IPS-18c (cell line): ENCODE measurements around the gene CETP.

Experiments used
- H3K4me3 ChIP-seq: 2 replicates; pipeline ENCODE4 v1.7.0; 2013; ENCODE audit warnings: low read depth, mild to moderate bottlenecking, low read length, moderate library complexity; ENCODE audit not compliant: insufficient read depth
- H3K9me3 ChIP-seq: one replicate; pipeline ENCODE4 v1.6.1; 2013; ENCODE audit warnings: mild to moderate bottlenecking, low read length, moderate library complexity; ENCODE audit not compliant: control insufficient read depth, insufficient read depth

The CETP gene

DNA sequence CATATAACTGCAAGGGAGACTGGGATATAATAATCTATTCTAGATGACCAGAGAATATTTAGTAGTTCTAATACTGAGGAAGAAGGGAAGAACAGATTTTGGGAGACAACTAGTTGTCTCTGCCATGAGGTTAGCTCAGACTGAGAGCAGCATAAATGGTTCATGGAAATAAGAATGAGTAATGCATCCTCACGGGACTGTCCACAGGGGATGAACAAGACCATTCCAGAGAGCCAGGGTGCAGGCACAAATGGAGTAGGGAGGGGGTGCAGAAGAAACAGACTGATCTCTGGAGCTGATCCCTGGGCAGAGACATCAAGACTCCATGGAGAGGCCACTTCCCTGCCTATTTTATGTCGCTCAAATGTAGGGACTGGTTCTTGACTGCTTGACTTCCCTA lies 58.0 kb downstream of the CETP start:
- Histone ChIP-seq H3K4me3 (no peak overlapping the region), H3K9me3 (no peaks in the 10 kb centered on the region)

DNA sequence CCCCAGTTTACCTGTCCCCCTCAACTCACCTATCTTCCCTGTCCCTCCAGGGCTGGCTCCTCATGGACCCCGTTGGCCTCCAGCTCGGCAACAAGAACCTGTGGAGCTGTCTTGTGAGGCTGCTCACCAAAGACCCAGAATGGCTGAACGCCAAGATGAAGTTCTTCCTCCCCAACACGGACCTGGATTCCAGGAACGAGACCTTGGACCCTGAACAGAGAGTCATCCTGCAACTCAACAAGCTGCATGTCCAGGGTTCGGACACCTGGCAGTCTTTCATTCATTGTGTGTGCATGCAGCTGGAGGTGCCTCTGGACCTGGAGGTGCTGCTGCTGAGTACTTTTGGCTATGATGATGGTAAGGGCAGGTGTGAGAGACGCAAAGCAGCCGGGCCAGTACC lies 58.9 kb downstream of the CETP start:
- Histone ChIP-seq H3K4me3 (no peak overlapping the region), H3K9me3 (no peaks in the 10 kb centered on the region)

DNA sequence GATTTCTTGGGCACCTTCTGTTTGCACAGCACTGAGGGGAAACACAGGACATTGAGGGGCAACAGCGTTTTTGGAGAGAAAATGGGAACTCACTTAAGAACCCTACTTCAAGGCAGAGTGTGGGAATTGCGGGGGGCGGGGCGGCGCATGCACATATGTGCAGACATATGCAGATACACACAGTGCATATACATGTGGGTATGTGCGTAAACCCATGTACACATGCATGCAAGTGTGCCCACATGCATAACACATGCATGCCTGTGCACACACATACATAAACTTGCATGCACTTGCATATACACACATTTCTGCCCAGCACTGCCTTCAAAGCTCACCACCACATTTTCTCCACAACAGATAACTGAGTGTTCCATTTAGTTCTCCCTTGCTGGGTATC lies 60.0 kb downstream of the CETP start:
- Histone ChIP-seq H3K4me3 (no peak overlapping the region), H3K9me3 (no peaks in the 10 kb centered on the region)

DNA sequence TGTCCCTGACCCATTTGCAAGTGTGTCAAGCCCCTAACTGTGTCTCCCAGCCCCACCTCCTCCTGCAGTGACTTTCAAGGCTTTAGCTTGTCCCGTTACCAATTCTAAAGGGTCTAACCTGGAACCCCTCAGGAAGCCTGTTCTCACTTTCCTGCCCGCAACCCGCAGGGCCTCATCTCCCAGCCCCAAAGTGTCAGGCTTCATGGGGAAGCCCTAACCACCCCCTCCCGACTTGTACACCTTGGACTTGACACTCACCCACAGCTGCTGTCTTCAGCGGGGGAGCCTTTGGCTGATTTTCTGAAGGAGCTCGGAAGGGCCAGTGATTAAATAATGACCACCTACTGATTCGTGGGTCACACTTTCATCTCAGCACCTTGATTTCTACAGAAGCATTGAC lies 60.7 kb downstream of the CETP start:
- Histone ChIP-seq H3K4me3 (no peak overlapping the region), H3K9me3 (no peaks in the 10 kb centered on the region)

DNA sequence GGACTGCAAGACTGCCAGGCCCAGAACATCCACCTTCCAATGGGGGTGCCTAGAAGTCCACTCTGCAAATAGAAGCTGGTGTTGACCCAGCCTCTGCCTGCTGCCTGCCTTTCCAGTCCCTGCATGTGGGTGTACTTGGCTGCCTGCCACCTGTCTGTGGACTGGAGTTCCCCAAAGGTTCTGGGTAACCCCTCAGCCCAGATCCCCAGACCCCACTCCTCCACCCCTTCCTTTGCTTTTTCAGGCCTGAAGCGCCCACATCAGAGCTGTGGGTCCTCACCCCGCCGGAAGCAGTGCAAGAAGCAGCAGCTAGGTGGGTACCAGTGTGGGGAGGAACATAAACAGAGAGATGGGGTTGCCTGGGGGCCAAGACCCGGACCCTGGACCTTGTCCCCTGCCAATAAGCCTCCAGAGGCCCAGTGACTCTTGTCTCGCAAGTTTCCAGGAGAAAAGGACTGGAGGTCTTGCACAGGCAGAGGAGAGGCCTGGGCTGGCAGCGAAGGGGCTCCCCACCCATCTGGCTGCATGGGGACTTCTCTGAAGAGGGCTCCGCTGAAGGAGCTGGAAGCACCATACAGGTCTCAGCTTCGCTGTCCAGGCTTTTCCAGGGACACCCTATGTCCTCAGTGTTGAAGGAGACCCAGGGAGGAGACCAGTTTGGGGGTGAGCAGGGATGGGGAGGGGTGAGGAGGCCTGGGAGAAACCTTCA lies 61.9 kb downstream of the CETP start:
- Histone ChIP-seq H3K9me3 (no peaks in the 10 kb centered on the region), H3K4me3 (no peak overlapping the region)

DNA sequence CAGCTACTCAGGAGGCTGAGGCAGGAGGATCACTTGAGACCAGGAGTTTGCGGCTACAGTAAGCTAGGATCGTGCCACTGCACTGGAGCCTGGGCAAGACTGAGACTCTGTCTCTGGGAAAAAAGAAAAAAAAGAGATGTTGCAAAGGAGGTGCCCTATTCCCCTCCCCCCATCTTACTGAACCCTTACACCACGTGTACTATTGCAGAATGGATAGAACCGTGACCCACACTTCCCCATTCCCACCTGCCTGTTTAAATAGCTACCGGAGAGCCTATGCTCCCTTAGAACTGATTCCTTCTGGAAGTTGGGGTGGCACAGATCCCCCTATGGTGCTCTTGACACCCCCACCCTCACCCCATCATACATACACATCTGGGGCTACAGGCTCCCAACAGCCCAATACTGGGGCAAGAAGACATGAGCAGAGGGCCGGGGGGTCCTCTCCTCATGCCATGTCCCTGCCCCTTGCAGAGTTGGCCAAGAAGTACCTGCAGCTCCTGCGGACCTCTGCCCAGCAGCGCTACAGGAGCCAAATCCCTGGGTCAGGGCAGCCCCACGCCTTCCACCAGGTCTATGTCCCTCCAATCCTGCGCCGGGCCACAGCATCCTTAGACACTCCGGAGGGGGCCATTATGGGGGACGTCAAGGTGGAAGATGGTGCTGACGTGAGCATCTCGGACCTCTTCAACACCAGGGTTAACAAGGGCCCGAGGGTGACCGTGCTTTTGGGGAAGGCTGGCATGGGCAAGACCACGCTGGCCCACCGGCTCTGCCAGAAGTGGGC lies 63.3 kb downstream of the CETP start:
- H3K9me3 ChIP-seq, result no peaks in the 10 kb centered on the region
- H3K4me3 ChIP-seq, result no peak overlapping the region

DNA sequence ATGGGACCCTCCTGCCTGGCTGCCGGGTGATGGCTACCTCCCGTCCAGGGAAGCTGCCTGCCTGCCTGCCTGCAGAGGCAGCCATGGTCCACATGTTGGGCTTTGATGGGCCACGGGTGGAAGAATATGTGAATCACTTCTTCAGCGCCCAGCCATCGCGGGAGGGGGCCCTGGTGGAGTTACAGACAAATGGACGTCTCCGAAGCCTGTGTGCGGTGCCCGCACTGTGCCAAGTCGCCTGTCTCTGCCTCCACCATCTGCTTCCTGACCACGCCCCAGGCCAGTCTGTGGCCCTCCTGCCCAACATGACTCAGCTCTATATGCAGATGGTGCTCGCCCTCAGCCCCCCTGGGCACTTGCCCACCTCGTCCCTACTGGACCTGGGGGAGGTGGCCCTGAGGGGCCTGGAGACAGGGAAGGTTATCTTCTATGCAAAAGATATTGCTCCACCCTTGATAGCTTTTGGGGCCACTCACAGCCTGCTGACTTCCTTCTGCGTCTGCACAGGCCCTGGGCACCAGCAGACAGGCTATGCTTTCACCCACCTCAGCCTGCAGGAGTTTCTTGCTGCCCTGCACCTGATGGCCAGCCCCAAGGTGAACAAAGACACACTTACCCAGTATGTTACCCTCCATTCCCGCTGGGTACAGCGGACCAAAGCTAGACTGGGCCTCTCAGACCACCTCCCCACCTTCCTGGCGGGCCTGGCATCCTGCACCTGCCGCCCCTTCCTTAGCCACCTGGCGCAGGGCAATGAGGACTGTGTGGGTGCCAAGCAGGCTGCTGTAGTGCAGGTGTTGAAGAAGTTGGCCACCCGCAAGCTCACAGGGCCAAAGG lies 64.4 kb downstream of the CETP start:
- H3K4me3 ChIP-seq, result no peak overlapping the region
- H3K9me3 ChIP-seq, result no peaks in the 10 kb centered on the region

DNA sequence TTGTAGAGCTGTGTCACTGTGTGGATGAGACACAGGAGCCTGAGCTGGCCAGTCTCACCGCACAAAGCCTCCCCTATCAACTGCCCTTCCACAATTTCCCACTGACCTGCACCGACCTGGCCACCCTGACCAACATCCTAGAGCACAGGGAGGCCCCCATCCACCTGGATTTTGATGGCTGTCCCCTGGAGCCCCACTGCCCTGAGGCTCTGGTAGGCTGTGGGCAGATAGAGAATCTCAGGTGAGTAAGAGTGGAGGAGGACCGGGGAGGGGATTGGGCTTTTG lies 65.0 kb downstream of the CETP start:
- Histone ChIP-seq H3K9me3 (no peaks in the 10 kb centered on the region), H3K4me3 (no peak overlapping the region)

DNA sequence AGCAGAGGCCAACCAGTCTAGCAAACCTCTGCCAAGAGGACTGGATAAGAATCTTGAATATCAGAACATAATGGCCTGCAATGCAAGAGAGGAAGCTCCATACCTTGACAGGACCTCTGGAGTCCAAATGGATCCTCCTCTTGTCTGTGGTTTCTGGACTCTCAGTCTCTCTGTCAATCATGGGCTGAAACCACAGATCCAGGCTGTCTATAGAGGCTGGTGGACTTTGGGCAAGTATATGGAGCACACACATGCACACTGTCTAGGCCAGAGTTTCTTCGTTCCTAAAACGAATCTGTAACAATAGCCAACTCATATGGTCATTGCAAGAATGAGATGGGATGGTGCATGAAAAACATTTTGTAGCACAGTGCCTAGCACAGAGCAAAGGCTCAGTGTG lies 65.3 kb downstream of the CETP start:
- H3K9me3 ChIP-seq, result no peaks in the 10 kb centered on the region
- H3K4me3 ChIP-seq, result no peak overlapping the region

DNA sequence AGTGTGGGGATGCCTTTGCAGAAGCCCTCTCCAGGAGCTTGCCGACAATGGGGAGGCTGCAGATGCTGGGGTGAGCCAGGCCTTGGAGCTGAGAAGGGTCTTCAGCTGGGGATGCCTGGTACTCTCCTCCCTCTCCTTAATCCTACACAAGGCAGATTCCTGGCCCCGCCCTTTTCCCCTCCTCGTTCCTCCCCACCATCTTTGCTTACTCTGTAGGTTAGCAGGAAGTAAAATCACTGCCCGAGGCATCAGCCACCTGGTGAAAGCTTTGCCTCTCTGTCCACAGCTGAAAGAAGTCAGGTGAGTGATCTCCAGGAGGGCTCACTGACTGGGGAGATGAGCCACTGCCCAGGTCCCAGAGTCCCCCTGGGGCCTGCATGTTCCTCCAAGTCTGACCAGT lies 66.3 kb downstream of the CETP start:
- H3K9me3 ChIP-seq, result no peaks in the 10 kb centered on the region
- H3K4me3 ChIP-seq, result no peak overlapping the region

DNA sequence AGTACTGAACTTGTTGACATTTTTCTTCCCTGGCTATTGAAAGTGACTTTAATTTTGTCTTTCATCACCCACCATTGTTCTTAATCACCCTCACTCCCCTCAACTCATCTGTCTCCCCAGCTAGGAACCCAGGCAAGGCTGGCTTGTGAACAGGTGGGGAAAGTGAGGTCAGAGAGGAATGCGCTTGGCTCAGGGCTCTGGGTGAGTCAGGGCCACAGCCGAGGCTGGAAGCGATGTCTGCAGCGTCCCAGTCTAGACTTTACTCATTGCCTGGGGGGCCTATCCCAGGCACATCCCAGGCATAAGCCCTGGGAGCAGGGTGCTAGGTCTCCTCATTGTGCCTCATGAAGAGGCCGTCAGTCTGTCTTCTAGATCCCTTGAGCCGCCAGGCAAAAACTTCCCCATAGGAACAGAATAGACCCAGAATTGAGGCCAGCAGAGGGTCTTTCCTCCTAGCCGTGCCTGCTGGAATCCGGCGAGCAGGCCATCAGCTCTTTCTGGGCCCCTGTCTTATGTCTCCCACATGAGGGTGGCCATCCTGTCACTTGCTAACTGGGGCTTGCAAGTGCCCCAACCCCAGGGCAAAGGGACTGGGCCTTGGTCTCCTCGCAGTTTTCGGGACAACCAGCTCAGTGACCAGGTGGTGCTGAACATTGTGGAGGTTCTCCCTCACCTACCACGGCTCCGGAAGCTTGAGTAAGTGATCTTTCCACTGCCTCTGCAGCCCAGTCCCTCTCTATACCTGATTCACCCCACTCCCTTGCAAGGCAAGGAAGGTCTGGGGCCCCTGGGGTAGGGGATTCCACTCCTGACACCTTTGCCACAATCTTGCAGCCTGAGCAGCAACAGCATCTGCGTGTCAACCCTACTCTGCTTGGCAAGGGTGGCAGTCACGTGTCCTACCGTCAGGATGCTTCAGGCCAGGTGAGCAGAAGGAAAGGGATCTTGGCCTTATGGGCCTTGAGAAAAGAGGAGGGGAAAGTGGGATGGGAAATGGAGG lies 67.7 kb downstream of the CETP start:
- Histone ChIP-seq H3K9me3 (no peaks in the 10 kb centered on the region), H3K4me3 (no peak overlapping the region)

DNA sequence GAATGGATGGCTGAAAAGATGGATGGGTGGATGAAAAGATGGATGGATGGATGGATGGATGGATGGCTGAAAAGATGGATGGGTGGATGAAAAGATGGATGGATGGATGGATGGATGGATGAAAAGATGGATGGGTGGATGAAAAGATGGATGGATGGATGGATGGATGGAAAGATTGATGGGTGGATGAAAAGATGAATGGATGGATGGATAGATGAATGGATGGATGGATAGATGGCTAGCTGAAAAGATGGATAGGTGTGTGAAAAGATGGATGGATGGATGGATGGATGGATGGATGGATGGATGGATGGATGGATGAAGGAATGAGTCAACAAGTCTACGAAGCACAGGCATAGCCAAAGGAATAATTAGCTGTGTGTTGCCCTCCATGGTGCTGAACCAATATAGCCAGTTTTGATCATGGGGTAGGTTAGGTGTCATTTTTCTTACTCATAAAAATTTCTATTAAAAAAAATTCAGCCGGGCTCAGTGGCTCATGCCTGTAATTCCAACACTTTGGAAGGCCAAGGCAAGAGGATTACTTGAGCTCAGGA lies 68.7 kb downstream of the CETP start:
- no peak overlapping the region for H3K4me3 ChIP-seq
- no peaks in the 10 kb centered on the region for H3K9me3 ChIP-seq

DNA sequence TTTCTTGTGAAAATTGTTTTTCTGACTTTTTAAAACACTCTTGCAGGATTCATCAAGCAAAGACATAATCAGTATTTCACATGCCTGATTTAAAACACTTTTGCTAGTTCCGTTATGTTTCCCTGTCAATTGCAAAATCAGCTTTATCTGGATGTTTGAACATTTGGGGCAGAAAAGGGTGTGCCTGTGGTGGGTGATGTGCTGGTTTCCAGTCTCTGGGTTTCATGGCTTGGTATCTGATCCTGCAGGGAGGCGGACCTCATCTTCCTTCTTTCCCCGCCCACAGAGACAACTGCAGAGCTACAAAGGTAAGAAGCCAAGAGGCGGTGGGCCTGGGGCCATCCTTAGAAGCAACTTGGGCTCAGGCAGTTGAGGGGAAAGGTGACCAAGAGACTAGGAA lies 69.4 kb downstream of the CETP start:
- Histone ChIP-seq H3K4me3 (no peak overlapping the region), H3K9me3 (no peaks in the 10 kb centered on the region)

DNA sequence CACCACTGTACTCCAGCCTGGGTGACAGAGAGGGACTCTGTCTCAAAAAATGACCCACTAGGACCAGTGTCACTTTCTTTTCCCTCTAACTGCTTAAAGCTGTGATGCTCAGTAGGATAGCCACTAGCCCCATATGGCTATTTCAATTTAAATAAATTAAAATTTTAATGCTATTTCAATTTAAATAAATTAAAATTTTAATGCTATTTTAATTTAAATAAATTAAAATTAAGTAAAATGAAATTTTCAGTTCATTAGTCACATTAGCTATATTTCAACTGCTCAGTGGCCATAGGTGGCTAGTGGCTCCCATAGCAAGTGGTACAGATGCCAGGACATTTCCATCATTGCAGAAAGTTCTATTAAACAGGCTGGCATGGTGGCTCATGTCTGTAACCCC lies 70.6 kb downstream of the CETP start:
- Histone ChIP-seq H3K4me3 (no peak overlapping the region), H3K9me3 (no peaks in the 10 kb centered on the region)

DNA sequence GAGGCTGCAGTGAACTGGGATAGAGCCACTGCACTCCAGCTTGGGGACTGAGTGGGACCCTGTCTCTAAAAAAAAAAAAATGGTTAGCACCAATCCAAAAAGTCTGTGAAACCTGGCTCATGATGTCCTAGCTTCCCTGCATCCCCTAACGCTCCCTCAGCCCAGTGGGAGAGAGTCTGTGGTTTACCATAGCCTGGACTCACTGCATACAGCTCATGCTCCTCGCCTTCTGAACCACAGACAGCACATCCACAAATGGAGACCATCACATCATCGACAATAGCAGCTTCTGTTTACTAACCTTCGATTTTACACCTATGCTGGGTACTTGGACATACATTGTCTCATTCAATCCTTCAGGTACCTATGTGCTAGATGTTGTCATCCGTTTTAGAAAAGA lies 71.2 kb downstream of the CETP start:
- Histone ChIP-seq H3K9me3 (no peaks in the 10 kb centered on the region), H3K4me3 (no peak overlapping the region)
